NCI-H446 treated with DMSO at 0.1 percent for 48 hours (cell line): ENCODE measurements around the gene SCGB1C1.

ENCODE experiments used
- DNase-seq: peaks from one replicate; lab custom pipeline; 2025; lab: John Stamatoyannopoulos, UW

The SCGB1C1 gene

GRCh38 chr11:205221-206001, 12.5 kb downstream of the SCGB1C1 start:
- DNase-seq, result no peak

GRCh38 chr11:206002-206384, 13.1 kb downstream of the SCGB1C1 start:
- DNase-seq, result no peak

GRCh38 chr11:206526-207207, 13.8 kb downstream of the SCGB1C1 start:
- DNase-seq, result no peak

GRCh38 chr11:207208-207862, 14.5 kb downstream of the SCGB1C1 start, which contains the start of the genes BET1L and RIC8A:
Gene BET1L (minus strand): TSS chr11:207399. CDS start chr11:207321, 78 bp downstream.
Gene RIC8A (plus strand): TSS chr11:207708. CDS start chr11:208855, 1,147 bp downstream.
- peak; percentile 94 for DNase-seq

GRCh38 chr11:207863-208180, 14.9 kb downstream of the SCGB1C1 start:
- no peak for DNase-seq

- DNase-seq, result peak; percentile 10
Measured at GRCh38 chr11:208181-208916, 15.5 kb downstream of the SCGB1C1 start.

- DNase-seq, result no peak
Measured at GRCh38 chr11:208917-209260, 16.0 kb downstream of the SCGB1C1 start.

GRCh38 chr11:209275-210121, 16.6 kb downstream of the SCGB1C1 start:
- no peak for DNase-seq

- no peak for DNase-seq
Measured at GRCh38 chr11:210122-210802, 17.4 kb downstream of the SCGB1C1 start.

- no peak for DNase-seq
Measured at GRCh38 chr11:210803-211180, 17.9 kb downstream of the SCGB1C1 start.

GRCh38 chr11:211295-211694, 18.4 kb downstream of the SCGB1C1 start:
- DNase-seq, result no peak

GRCh38 chr11:211741-212140, 18.9 kb downstream of the SCGB1C1 start:
- DNase-seq, result no peak

GRCh38 chr11:212150-213100, 19.5 kb downstream of the SCGB1C1 start:
- DNase-seq, result no peak

- no peak for DNase-seq
Measured at GRCh38 chr11:213111-213510, 20.2 kb downstream of the SCGB1C1 start.

GRCh38 chr11:214083-214482, 21.2 kb downstream of the SCGB1C1 start:
- DNase-seq, result no peak

GRCh38 chr11:215581-216037, 22.7 kb downstream of the SCGB1C1 start:
- DNase-seq, result no peak

GRCh38 chr11:216081-216974, 23.4 kb downstream of the SCGB1C1 start:
- no peak for DNase-seq

- DNase-seq, result no peak
Measured at GRCh38 chr11:217704-218103, 24.8 kb downstream of the SCGB1C1 start.
